Activated CD8-positive, alpha-beta memory T cell treated with anti-CD3 and anti-CD28 coated beads for 1 hour (primary cell): ENCODE measurements around the gene HECW1.

Source experiments
- DNase-seq, 2 donors: peaks; one replicate each; pipeline ENCODE4 v3.0.0-alpha.2; 2020; ENCODE audit warnings: low read depth in 1 of 2; ENCODE audit errors: extremely low read depth in 1 of 2

Gene HECW1

GRCh38 chr7:43487731-43488073 is 375.3 kb downstream of the HECW1 start:
- no peak for DNase-seq

GRCh38 chr7:43489257-43489656 is 376.8 kb downstream of the HECW1 start:
- DNase-seq, result no peak

- no peak for DNase-seq
These were observed 377.6 kb downstream of the HECW1 start for GRCh38 chr7:43490016-43490415.

- no peak for DNase-seq
These were observed 378.7 kb downstream of the HECW1 start for GRCh38 chr7:43491123-43491522.

GRCh38 chr7:43491984-43492383 is 379.5 kb downstream of the HECW1 start:
- no peak for DNase-seq

- no peak for DNase-seq
These were observed 380.4 kb downstream of the HECW1 start for GRCh38 chr7:43492896-43493295.

GRCh38 chr7:43495572-43495971 is 383.1 kb downstream of the HECW1 start:
- no peak for DNase-seq

- DNase-seq, result no peak
These were observed 384.1 kb downstream of the HECW1 start for GRCh38 chr7:43496596-43496995.

GRCh38 chr7:43501870-43502269 is 389.4 kb downstream of the HECW1 start:
- DNase-seq, result no peak

- DNase-seq, result no peak
These were observed 390.5 kb downstream of the HECW1 start for GRCh38 chr7:43502941-43503340.

GRCh38 chr7:43505412-43505811 is 393.0 kb downstream of the HECW1 start:
- no peak for DNase-seq

GRCh38 chr7:43506460-43506859 is 394.0 kb downstream of the HECW1 start:
- no peak for DNase-seq

GRCh38 chr7:43508461-43508860 is 396.0 kb downstream of the HECW1 start:
- DNase-seq, result no peak

- DNase-seq, result no peak
These were observed 397.5 kb downstream of the HECW1 start for GRCh38 chr7:43509906-43510305.

- DNase-seq, result no peak
These were observed 398.6 kb downstream of the HECW1 start for GRCh38 chr7:43511029-43511428.

- DNase-seq, result no peak
These were observed 399.5 kb downstream of the HECW1 start for GRCh38 chr7:43511769-43512515.

GRCh38 chr7:43513251-43513650 is 400.8 kb downstream of the HECW1 start:
- no peak for DNase-seq

- no peak for DNase-seq
These were observed 404.3 kb downstream of the HECW1 start for GRCh38 chr7:43516581-43517342.

GRCh38 chr7:43517464-43517863 is 405.0 kb downstream of the HECW1 start:
- DNase-seq, result no peak

GRCh38 chr7:43520201-43520600 is 407.8 kb downstream of the HECW1 start:
- DNase-seq, result no peak

- no peak for DNase-seq
These were observed 410.1 kb downstream of the HECW1 start for GRCh38 chr7:43522406-43523156.
